NOMO-1 (cell line): ENCODE measurements around the gene OR11H12.
"Not testable (repeated sequence)": the region's sequence is repeated elsewhere in the genome, so short reads cannot be mapped to it uniquely, and the experiment has no call there.

Experiments used
- DNase-seq, 2 experiments: peaks; one replicate each; lab custom pipeline; 2025; ENCODE audit not compliant: unreplicated experiment in 2 of 2; lab: John Stamatoyannopoulos, UW

OR11H12 gene, protein sequence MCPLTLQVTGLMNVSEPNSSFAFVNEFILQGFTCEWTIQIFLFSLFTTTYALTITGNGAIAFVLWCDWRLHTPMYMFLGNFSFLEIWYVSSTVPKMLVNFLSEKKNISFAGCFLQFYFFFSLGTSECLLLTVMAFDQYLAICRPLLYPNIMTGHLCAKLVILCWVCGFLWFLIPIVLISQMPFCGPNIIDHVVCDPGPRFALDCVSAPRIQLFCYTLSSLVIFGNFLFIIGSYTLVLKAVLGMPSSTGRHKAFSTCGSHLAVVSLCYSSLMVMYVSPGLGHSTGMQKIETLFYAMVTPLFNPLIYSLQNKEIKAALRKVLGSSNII

DNA sequence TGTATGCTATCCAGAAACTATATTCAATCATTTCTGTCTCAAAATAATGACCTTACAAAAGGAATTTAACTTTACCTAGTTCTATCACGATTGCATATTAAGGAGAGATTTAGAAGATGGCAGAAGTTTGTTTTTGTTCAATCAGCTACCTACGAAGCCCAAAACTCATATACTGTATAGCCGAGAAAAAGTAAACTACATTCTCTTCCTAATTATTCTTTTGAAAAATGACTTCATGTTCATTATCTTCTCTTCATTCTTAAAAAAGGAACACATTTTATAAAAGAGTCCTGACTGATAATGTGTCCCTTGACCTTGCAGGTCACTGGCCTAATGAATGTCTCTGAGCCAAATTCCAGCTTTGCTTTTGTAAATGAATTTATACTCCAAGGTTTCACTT lies at the start of gene OR11H12:
OR11H12 (plus strand) TSS at position 301 of the 400 bp plus-strand sequence; CDS start at position 301, 0 bp downstream.
- DNase-seq: not testable (repeated sequence)

DNA sequence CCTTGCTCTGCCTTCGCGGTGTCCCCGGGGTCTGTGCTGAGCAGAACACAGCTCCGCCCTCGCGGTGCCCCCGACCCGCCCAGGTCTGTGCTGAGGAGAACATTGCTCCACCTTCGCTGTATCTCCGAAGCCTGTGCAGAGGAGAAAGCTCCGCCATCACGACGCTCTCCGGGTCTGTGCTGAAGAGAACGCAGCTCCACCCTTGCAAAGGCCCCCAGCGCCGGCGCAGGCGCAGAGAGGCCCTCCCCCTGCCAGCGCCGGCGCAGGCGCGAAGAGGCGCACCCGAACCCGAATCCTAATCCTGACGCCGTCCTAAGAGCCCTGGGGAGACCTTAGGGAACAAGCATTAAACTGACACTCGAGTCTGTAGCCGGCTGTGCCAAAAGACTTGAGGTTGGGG lies 18.0 kb upstream of the OR11H12 start:
- not testable (repeated sequence) for DNase-seq

GRCh38 chr14:18626610-18627213 lies 25.8 kb downstream of the OR11H12 start:
- DNase-seq: not testable (repeated sequence)

DNA sequence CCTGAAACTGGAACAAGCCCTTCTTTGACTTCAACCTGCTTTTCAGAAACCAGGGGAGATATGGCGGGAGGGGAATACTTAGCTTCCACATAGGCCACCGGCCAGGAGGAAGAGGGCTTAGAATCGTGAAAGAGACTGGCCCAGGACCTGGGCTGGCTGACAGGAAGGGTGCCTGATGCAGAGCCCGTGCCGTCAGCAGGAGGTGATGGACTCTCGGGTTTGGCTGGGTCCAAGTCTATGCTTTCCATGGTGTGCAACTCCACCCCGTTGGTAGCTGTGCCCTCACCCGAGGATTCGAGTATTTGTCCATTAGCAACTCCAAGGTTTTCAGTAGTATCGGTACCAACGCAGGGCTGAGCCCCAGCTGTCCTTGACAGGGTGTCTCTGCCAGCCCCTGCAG lies 35.1 kb downstream of the OR11H12 start:
- not testable (repeated sequence) for DNase-seq

- DNase-seq: not testable (repeated sequence)
Measured at GRCh38 chr14:18638032-18638431, 37.1 kb downstream of the OR11H12 start.

DNA sequence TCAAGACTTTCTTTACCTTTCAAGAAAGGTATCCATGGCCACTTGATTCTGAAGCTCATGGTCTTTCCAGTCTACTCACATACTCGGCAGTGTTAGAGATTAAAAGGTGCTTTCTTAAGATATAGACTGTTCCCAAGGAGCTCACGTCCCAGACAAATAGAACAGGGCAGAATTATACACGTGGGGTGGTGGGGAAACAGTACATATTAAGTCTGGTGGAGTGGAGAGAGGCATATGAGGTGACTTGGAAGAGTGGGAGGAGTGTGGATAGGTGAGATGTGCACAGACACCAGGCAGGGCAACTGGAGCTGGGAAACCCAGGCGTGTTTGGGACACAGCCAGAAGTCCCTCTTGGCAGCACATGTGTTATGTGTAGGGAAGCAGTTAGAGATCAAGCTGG lies 37.9 kb downstream of the OR11H12 start:
- DNase-seq: not testable (repeated sequence)

DNA sequence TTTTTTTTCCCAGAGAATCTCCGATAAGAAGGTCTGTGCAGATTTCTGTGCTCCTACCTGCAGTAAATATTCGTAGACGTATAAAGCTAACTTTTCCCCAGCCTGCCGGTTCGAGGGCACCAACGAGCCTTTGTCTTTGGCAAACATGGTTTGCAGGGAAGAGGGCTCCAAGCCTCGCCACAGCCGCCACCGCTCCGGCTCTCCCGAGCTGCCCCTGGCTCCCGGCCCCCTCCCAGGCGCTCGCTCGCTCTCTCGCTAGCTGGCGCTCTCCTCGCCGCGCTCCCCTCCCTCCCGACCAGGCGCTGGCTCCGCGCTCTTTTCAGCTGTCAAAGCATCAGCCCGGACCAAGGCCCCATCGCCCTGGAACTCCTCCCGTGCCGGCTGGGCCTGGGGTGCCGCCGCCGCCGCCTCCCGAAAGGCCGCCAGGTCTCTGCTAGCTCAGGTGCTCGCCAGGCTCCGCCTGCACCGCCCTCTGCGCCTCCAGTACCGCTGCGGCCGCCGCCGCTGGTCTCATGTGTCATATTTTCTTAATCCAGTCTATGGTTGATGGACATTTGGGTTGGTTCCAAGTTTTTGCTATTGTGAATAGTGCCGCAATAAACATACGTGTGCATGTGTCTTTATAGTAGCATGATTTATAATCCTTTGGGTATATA lies 45.3 kb downstream of the OR11H12 start:
- not testable (repeated sequence) for DNase-seq
